Retina (tissue), 1 donor: ENCODE results near the gene SEC22A.
A peak's percentile ranks its signal among the peaks of the same experiment; 100 is the strongest.

ENCODE experiments used
- DNase-seq: peaks from one replicate; pipeline ENCODE4 v3.0.0-alpha.2; 2016

Gene SEC22A

GRCh38 chr3:123311201-123311600, 109.5 kb downstream of the SEC22A start:
- no peak for DNase-seq

- DNase-seq: no peak
These were observed 110.9 kb downstream of the SEC22A start for GRCh38 chr3:123312331-123313265.

- DNase-seq: no peak
These were observed 112.1 kb downstream of the SEC22A start for GRCh38 chr3:123313889-123314288.

GRCh38 chr3:123314359-123315270, 112.9 kb downstream of the SEC22A start:
- DNase-seq: no peak

GRCh38 chr3:123315271-123315595, 113.5 kb downstream of the SEC22A start:
- DNase-seq: no peak

GRCh38 chr3:123317716-123318115, 116.0 kb downstream of the SEC22A start:
- DNase-seq: no peak

GRCh38 chr3:123318374-123318773, 116.6 kb downstream of the SEC22A start:
- DNase-seq: no peak

GRCh38 chr3:123319760-123320159, 118.0 kb downstream of the SEC22A start:
- peak; percentile 30 for DNase-seq

- DNase-seq: no peak
These were observed 118.5 kb downstream of the SEC22A start for GRCh38 chr3:123320221-123320620.

- DNase-seq: no peak
These were observed 120.1 kb downstream of the SEC22A start for GRCh38 chr3:123321806-123322205.

- DNase-seq: no peak
These were observed 121.1 kb downstream of the SEC22A start for GRCh38 chr3:123322866-123323265.
